ENCODE data around the gene URB1.

- TF ChIP-seq POLR2A (IDR thresholded peaks at IDR 0.05) (no peak), CTCF (IDR thresholded peaks at IDR 0.05) (no peak)
These were observed 42.4 kb downstream of the URB1 start for GRCh38 chr21:32350211-32350980.

Data from heart left ventricle (tissue), 13 donors.